Mesendoderm (in vitro differentiated cells): ENCODE measurements around the gene CNTN4.

ENCODE experiments used
- DNase-seq: peaks from one replicate; pipeline ENCODE4 v3.0.0; 2013
- H2AK5ac ChIP-seq: 2 replicates; pipeline ENCODE4 v1.6.1; 2013; ENCODE audit warnings: low read length, inconsistent platforms
- H2BK120ac ChIP-seq: 2 replicates; pipeline ENCODE4 v1.6.1; 2013; ENCODE audit warnings: low read depth, mild to moderate bottlenecking, low read length, moderate library complexity, mixed read lengths
- H2BK15ac ChIP-seq: replicated peaks from 2 replicates; pipeline ENCODE4 v1.6.1; 2013; ENCODE audit warnings: low read depth, mild to moderate bottlenecking, moderate library complexity
- H2BK5ac ChIP-seq: 2 replicates; pipeline ENCODE4 v1.6.1; 2013; ENCODE audit warnings: low read length, inconsistent platforms
- H3K18ac ChIP-seq: 2 replicates; pipeline ENCODE4 v1.6.1; 2013; ENCODE audit warnings: mild to moderate bottlenecking, low read length, mixed read lengths
- H3K23ac ChIP-seq: one replicate; pipeline ENCODE4 v1.6.1; 2013; ENCODE audit warnings: low read length
- H3K27ac ChIP-seq: 2 replicates; pipeline ENCODE4 v1.5.1; 2013; ENCODE audit warnings: low read depth, mild to moderate bottlenecking, inconsistent platforms, low read length, moderate library complexity
- H3K27me3 ChIP-seq: 2 replicates; pipeline ENCODE4 v1.6.1; 2013; ENCODE audit warnings: low read length, control low read depth, mild to moderate bottlenecking, inconsistent platforms; ENCODE audit not compliant: insufficient read depth, poor library complexity
- H3K36me3 ChIP-seq: 2 replicates; pipeline ENCODE4 v1.6.1; 2013; ENCODE audit warnings: low read length, inconsistent platforms; ENCODE audit not compliant: control insufficient read depth, insufficient read depth
- H3K4ac ChIP-seq: one replicate; pipeline ENCODE4 v1.6.1; 2013; ENCODE audit warnings: low read depth, mild to moderate bottlenecking, low read length, moderate library complexity
- H3K4me1 ChIP-seq: 2 replicates; pipeline ENCODE4 v1.6.1; 2013; ENCODE audit warnings: low read depth, low read length, inconsistent platforms; ENCODE audit not compliant: control insufficient read depth
- H3K4me2 ChIP-seq: 2 replicates; pipeline ENCODE4 v1.6.1; 2013; ENCODE audit warnings: low read length
- H3K4me3 ChIP-seq: 2 replicates; pipeline ENCODE4 v1.5.1; 2013; ENCODE audit warnings: mild to moderate bottlenecking, low read length
- H3K56ac ChIP-seq: one replicate; pipeline ENCODE4 v1.6.1; 2013; ENCODE audit warnings: low read length
- H3K79me1 ChIP-seq: 2 replicates; pipeline ENCODE4 v1.6.1; 2013; ENCODE audit warnings: low read length, inconsistent platforms
- H3K79me2 ChIP-seq: 2 replicates; pipeline ENCODE4 v1.6.1; 2013; ENCODE audit warnings: mild to moderate bottlenecking, low read length; ENCODE audit not compliant: control insufficient read depth, insufficient read depth
- H3K9ac ChIP-seq: 2 replicates; pipeline ENCODE4 v1.6.1; 2013; ENCODE audit warnings: low read length, inconsistent platforms
- H4K5ac ChIP-seq: one replicate; pipeline ENCODE4 v1.6.1; 2013; ENCODE audit warnings: low read length
- H4K8ac ChIP-seq: one replicate; pipeline ENCODE4 v1.6.1; 2013; ENCODE audit warnings: low read depth, mild to moderate bottlenecking, control low read depth, low read length, moderate library complexity
- WGBS: extraction: QIAGEN DNeasy Blood & Tissue Kit; methylation state at CpG from one replicate; pipeline ENCODE4 v1.1.7; 2013; ENCODE audit warnings: low lambda C conversion rate, missing lambda C conversion rate; ENCODE audit not compliant: insufficient coverage; ENCODE audit errors: extremely low coverage; 5-methylcytosine and 5-hydroxymethylcytosine counted together

Gene CNTN4

DNA sequence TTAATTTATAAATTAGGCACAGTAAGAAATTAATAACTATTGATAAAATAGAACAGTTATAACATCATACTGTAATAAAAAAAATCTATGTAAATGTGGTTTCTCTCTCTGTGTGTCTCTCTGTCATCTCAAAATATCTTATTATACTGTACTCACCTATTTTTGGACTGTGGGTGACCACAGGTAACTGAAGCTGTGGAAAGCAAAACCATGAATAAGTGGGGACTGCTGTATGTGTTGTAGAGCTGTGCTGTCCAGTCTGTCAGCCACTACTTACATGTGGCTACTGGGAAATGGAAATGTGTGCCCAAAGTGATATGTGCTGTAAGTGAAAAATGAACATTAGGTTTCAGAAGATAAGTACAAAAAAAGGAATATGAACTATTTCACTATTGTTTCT is 145.5 kb downstream of the CNTN4 start:
- Histone ChIP-seq H2BK15ac (no peak overlapping the region), H2AK5ac (no peak overlapping the region), H4K5ac (no peak overlapping the region), H3K18ac (no peak overlapping the region), H3K79me2 (no peaks in the 10 kb centered on the region), H3K4me1 (no peaks in the 10 kb centered on the region), H3K27ac (no peak overlapping the region), H3K27me3 (no peaks in the 10 kb centered on the region), H3K9ac (no peak overlapping the region), H3K36me3 (no peaks in the 10 kb centered on the region), H4K8ac (no peak overlapping the region), H3K23ac (no peak overlapping the region), H3K4me2 (no peak overlapping the region), H3K79me1 (no peaks in the 10 kb centered on the region), H2BK5ac (no peak overlapping the region), H3K56ac (no peak overlapping the region), H3K4me3 (no peak overlapping the region), H2BK120ac (no peak overlapping the region), H3K4ac (no peak overlapping the region)
- DNase-seq = no peak

DNA sequence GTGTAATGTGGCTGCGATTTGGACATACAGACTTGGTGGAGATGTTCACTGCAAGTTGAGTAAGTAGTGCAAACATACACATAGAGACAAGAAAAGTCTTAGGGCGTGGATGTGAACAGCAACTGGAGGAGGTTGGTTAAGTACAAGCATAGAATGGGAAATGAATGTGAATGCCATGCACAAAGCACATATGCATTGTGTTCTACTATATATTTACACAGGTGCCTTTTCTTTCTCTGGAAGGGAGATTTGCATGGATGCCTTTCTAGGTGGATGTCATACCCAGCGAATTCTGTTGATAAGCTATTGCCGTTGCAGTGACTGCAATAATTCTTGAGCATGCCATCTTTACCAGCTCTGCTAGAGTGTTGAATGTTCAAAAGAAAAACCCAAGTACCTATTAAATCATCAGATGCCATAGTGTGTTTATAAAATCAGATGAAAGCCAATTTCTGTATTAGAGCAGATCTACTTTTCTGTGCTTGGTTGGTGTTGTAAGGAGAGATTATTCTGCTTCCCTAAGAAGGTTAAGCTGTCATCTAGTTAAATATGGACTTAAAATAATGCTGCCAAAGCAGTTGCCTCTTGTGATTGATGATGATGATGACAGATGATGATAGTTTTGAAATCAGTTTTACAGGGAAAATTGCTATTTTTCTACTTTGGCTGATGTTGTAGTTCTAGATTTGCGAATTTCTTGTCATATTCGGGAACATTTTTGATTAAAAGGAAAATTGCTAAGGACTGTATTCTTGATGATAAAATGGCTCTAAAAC is 148.4 kb downstream of the CNTN4 start:
- no peaks in the 10 kb centered on the region for H3K79me1 ChIP-seq
- no peaks in the 10 kb centered on the region for H3K27me3 ChIP-seq
- H3K18ac ChIP-seq = no peak overlapping the region
- H3K79me2 ChIP-seq = no peaks in the 10 kb centered on the region
- H3K23ac ChIP-seq = no peak overlapping the region
- no CpG with 5 or more reads among the region's 6 CpGs for WGBS
- H2BK15ac ChIP-seq = no peak overlapping the region
- H3K36me3 ChIP-seq = no peaks in the 10 kb centered on the region
- H4K8ac ChIP-seq = no peak overlapping the region
- H3K56ac ChIP-seq = no peak overlapping the region
- DNase-seq = no peak
- no peak overlapping the region for H2BK5ac ChIP-seq
- no peak overlapping the region for H3K4me2 ChIP-seq
- H3K9ac ChIP-seq = no peak overlapping the region
- no peak overlapping the region for H3K4ac ChIP-seq
- no peak overlapping the region for H2AK5ac ChIP-seq
- H3K4me1 ChIP-seq = no peaks in the 10 kb centered on the region
- H4K5ac ChIP-seq = no peak overlapping the region
- H2BK120ac ChIP-seq = no peak overlapping the region
- H3K27ac ChIP-seq = no peak overlapping the region
- H3K4me3 ChIP-seq = no peak overlapping the region

DNA sequence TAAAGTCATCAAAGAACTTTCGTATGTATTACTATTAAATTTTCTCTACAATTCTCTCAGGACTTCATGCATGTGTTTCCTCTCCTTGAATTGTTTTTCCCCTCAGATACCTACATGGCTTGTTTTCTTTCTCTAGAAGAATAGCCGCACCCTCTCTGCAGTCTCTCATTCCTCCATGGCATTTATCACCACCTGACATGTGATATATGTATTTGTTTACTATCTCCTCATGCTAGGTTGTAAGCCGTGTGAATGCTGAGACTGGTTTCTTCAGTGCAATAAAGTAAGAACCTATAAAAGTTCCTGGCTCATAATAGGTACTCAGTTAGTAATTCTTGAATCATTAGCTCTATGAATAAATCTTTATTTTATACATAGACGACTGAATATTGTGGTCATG is 149.2 kb downstream of the CNTN4 start:
- Histone ChIP-seq H2BK15ac (no peak overlapping the region), H3K4me3 (no peak overlapping the region), H2BK5ac (no peak overlapping the region), H3K36me3 (no peaks in the 10 kb centered on the region), H3K27ac (no peak overlapping the region), H3K23ac (no peak overlapping the region), H3K79me2 (no peaks in the 10 kb centered on the region), H3K56ac (no peak overlapping the region), H3K4me1 (no peaks in the 10 kb centered on the region), H4K5ac (no peak overlapping the region), H3K4ac (no peak overlapping the region), H3K9ac (no peak overlapping the region), H2BK120ac (no peak overlapping the region), H3K79me1 (no peaks in the 10 kb centered on the region), H3K18ac (no peak overlapping the region), H3K27me3 (no peaks in the 10 kb centered on the region), H4K8ac (no peak overlapping the region), H2AK5ac (no peak overlapping the region), H3K4me2 (no peak overlapping the region)
- no CpG with 5 or more reads among the region's 4 CpGs for WGBS
- no peak for DNase-seq

DNA sequence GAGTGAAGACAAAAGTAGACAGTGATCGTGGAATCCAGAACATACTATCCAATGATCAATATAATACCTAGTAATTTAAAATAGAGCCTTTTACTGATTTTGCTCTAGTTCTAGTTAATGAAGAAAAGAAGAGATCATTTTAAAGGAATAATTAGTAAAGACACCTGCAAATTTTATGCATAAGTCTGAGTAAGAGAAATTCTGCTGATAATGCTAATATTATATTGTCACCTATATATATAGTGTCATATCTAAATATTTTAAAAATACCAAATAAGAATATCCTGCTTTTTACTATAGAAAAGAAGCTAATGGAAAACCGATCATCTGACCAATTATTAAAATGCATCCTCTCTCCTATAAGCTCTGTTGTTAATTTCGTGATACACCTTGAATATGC is 152.1 kb downstream of the CNTN4 start:
- H3K4me2 ChIP-seq = no peak overlapping the region
- no peak overlapping the region for H4K8ac ChIP-seq
- H3K9ac ChIP-seq = no peak overlapping the region
- no peak overlapping the region for H3K4me3 ChIP-seq
- no CpG with 5 or more reads among the region's 3 CpGs for WGBS
- no peak overlapping the region for H2BK5ac ChIP-seq
- no peak overlapping the region for H3K56ac ChIP-seq
- no peak for DNase-seq
- H3K23ac ChIP-seq = no peak overlapping the region
- no peak overlapping the region for H3K18ac ChIP-seq
- no peak overlapping the region for H3K27ac ChIP-seq
- H3K79me1 ChIP-seq = no peaks in the 10 kb centered on the region
- no peaks in the 10 kb centered on the region for H3K27me3 ChIP-seq
- H3K79me2 ChIP-seq = no peaks in the 10 kb centered on the region
- H2BK120ac ChIP-seq = no peak overlapping the region
- H2BK15ac ChIP-seq = no peak overlapping the region
- H3K4me1 ChIP-seq = no peaks in the 10 kb centered on the region
- no peak overlapping the region for H3K4ac ChIP-seq
- no peak overlapping the region for H2AK5ac ChIP-seq
- no peak overlapping the region for H4K5ac ChIP-seq
- no peaks in the 10 kb centered on the region for H3K36me3 ChIP-seq

DNA sequence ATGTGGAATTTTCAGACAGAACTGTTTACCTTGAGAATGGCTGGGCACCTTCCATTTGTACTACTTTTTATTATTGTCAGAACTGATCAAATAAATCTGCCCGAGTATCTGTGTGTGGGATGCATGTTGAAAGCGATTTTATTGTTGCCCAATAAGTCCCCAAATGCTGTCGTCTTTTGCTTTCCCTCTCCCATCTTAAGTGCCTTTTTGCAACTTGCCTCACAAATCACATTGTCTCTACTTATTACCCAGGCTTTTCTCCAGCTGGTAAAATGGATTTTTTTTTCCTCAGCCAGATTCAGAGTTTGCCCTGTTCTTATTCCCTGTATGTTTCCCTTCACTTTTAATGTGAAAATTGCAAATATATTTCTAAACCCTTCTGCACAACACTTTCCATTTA is 163.1 kb downstream of the CNTN4 start:
- H2BK5ac ChIP-seq = no peak overlapping the region
- H2BK15ac ChIP-seq = no peak overlapping the region
- no peak overlapping the region for H3K4ac ChIP-seq
- H2AK5ac ChIP-seq = no peak overlapping the region
- no peak overlapping the region for H4K8ac ChIP-seq
- H3K4me3 ChIP-seq = no peak overlapping the region
- no CpG with 5 or more reads among the region's 3 CpGs for WGBS
- H3K27ac ChIP-seq = no peak overlapping the region
- no peak overlapping the region for H3K56ac ChIP-seq
- no peaks in the 10 kb centered on the region for H3K79me2 ChIP-seq
- no peaks in the 10 kb centered on the region for H3K4me1 ChIP-seq
- H3K36me3 ChIP-seq = no peaks in the 10 kb centered on the region
- H3K79me1 ChIP-seq = no peaks in the 10 kb centered on the region
- DNase-seq = no peak
- no peak overlapping the region for H3K4me2 ChIP-seq
- H3K23ac ChIP-seq = no peak overlapping the region
- H3K18ac ChIP-seq = no peak overlapping the region
- H2BK120ac ChIP-seq = no peak overlapping the region
- no peaks in the 10 kb centered on the region for H3K27me3 ChIP-seq
- H3K9ac ChIP-seq = no peak overlapping the region
- no peak overlapping the region for H4K5ac ChIP-seq

DNA sequence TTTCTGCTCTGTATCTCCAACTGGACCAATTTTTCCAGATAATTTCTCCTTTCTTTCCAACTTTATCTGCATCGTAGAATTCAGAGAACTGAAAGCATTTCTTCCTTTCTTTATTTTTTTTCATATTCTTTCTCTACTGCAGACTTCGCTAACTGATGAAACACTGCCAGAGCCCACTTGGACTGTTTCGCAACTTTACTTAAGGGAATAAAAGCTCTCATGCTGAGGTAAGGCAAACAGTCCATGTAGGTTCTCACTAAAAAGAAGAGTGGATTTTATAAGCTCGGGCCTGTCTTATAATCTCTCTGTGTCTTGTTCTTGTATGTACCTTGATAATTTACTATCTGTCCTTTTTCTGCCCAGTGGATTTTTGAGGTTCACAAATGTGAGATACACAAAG is 163.5 kb downstream of the CNTN4 start:
- H3K36me3 ChIP-seq = no peaks in the 10 kb centered on the region

More for the DNA sequence above, 163.5 kb downstream of the CNTN4 start:
- DNase-seq = no peak
- no peak overlapping the region for H3K4ac ChIP-seq
- no peak overlapping the region for H2AK5ac ChIP-seq
- H3K18ac ChIP-seq = no peak overlapping the region
- H2BK120ac ChIP-seq = no peak overlapping the region
- no peak overlapping the region for H3K4me2 ChIP-seq
- H2BK15ac ChIP-seq = no peak overlapping the region
- H3K9ac ChIP-seq = no peak overlapping the region
- H4K5ac ChIP-seq = no peak overlapping the region
- H3K4me1 ChIP-seq = no peaks in the 10 kb centered on the region
- H3K79me1 ChIP-seq = no peaks in the 10 kb centered on the region
- H3K23ac ChIP-seq = no peak overlapping the region
- no peak overlapping the region for H3K56ac ChIP-seq
- no peak overlapping the region for H4K8ac ChIP-seq
- H3K79me2 ChIP-seq = no peaks in the 10 kb centered on the region
- no CpG with 5 or more reads among the region's 4 CpGs for WGBS
- H3K27ac ChIP-seq = no peak overlapping the region
- no peaks in the 10 kb centered on the region for H3K27me3 ChIP-seq
- H2BK5ac ChIP-seq = no peak overlapping the region
- H3K4me3 ChIP-seq = no peak overlapping the region
